ENCODE results near the gene ADA.

The ADA gene

GRCh38 chr20:44596876-44597275 lies 54.6 kb downstream of the ADA start:
- no peak overlapping the region for H2AFZ ChIP-seq (ENCODE audit: low read depth, low read length)
- H3K4me1 ChIP-seq (ENCODE audit: insufficient read depth, low read length): peaks cover 29% of the 10 kb centered on the region
- no peak overlapping the region for H3K4me3 ChIP-seq (ENCODE audit: low read depth in 1 of 2, low read length in 2 of 2)
- ATAC-seq (ENCODE audit: insufficient read depth, low read depth) (no peak), DNase-seq (no peak)
- H3K9ac ChIP-seq (ENCODE audit: low read depth, low read length): no peak overlapping the region
- TF ChIP-seq CTCF (IDR thresholded peaks at IDR 0.05; ENCODE audit: borderline replicate concordance, extremely low read depth, low read length, poor library complexity, severe bottlenecking) (no peak), EZH2 (IDR thresholded peaks at IDR 0.05; ENCODE audit: borderline replicate concordance, low read depth, low read length, severe bottlenecking) (no peak)
- H3K79me2 ChIP-seq (ENCODE audit: insufficient read depth, low read length): no peaks in the 10 kb centered on the region
- no peaks in the 10 kb centered on the region for H4K20me1 ChIP-seq (ENCODE audit: insufficient read depth, low read length)
- H3K9me3 ChIP-seq (ENCODE audit: insufficient read depth, low read length, severe bottlenecking): no peaks in the 10 kb centered on the region
- H3K36me3 ChIP-seq (ENCODE audit: insufficient read depth, low read length): no peaks in the 10 kb centered on the region
- no peak overlapping the region for H3K27ac ChIP-seq (ENCODE audit: low read length)
- no peak overlapping the region for H3K4me2 ChIP-seq (ENCODE audit: insufficient read depth, low read length)
- no peaks in the 10 kb centered on the region for H3K27me3 ChIP-seq (ENCODE audit: insufficient read depth, low read length, poor library complexity)

- peaks cover 20% of the 10 kb centered on the region for H3K4me1 ChIP-seq (ENCODE audit: insufficient read depth, low read length)
These were observed 55.5 kb downstream of the ADA start for GRCh38 chr20:44596010-44596409.

GRCh38 chr20:44594730-44595129 lies 56.8 kb downstream of the ADA start:
- peaks cover 16% of the 10 kb centered on the region for H3K4me1 ChIP-seq (ENCODE audit: insufficient read depth, low read length)
- ATAC-seq (ENCODE audit: insufficient read depth, low read depth): no peak

More at GRCh38 chr20:44596010-44596409, 55.5 kb downstream of the ADA start:
- Histone ChIP-seq H3K9me3 (ENCODE audit: insufficient read depth, low read length, severe bottlenecking) (no peaks in the 10 kb centered on the region), H3K36me3 (ENCODE audit: insufficient read depth, low read length) (no peaks in the 10 kb centered on the region), H3K4me2 (ENCODE audit: insufficient read depth, low read length) (no peak overlapping the region), H3K4me3 (ENCODE audit: low read depth in 1 of 2, low read length in 2 of 2) (no peak overlapping the region), H4K20me1 (ENCODE audit: insufficient read depth, low read length) (no peaks in the 10 kb centered on the region), H3K27me3 (ENCODE audit: insufficient read depth, low read length, poor library complexity) (no peaks in the 10 kb centered on the region), H2AFZ (ENCODE audit: low read depth, low read length) (no peak overlapping the region), H3K9ac (ENCODE audit: low read depth, low read length) (no peak overlapping the region), H3K79me2 (ENCODE audit: insufficient read depth, low read length) (no peaks in the 10 kb centered on the region), H3K27ac (ENCODE audit: low read length) (no peak overlapping the region)
- DNase-seq (no peak), ATAC-seq (ENCODE audit: insufficient read depth, low read depth) (no peak)
- no peak for TF ChIP-seq EZH2 (IDR thresholded peaks at IDR 0.05; ENCODE audit: borderline replicate concordance, low read depth, low read length, severe bottlenecking)
- no peak for TF ChIP-seq CTCF (IDR thresholded peaks at IDR 0.05; ENCODE audit: borderline replicate concordance, extremely low read depth, low read length, poor library complexity, severe bottlenecking)

More at GRCh38 chr20:44594730-44595129, 56.8 kb downstream of the ADA start:
- DNase-seq: no peak
- Histone ChIP-seq H3K36me3 (ENCODE audit: insufficient read depth, low read length) (no peaks in the 10 kb centered on the region), H3K27ac (ENCODE audit: low read length) (no peak overlapping the region), H3K9me3 (ENCODE audit: insufficient read depth, low read length, severe bottlenecking) (no peaks in the 10 kb centered on the region), H3K4me3 (ENCODE audit: low read depth in 1 of 2, low read length in 2 of 2) (no peak overlapping the region), H3K9ac (ENCODE audit: low read depth, low read length) (no peak overlapping the region), H3K79me2 (ENCODE audit: insufficient read depth, low read length) (no peaks in the 10 kb centered on the region), H3K4me2 (ENCODE audit: insufficient read depth, low read length) (no peak overlapping the region), H3K27me3 (ENCODE audit: insufficient read depth, low read length, poor library complexity) (peaks cover 1% of the 10 kb centered on the region), H2AFZ (ENCODE audit: low read depth, low read length) (no peak overlapping the region), H4K20me1 (ENCODE audit: insufficient read depth, low read length) (no peaks in the 10 kb centered on the region)
- TF ChIP-seq CTCF (IDR thresholded peaks at IDR 0.05; ENCODE audit: borderline replicate concordance, extremely low read depth, low read length, poor library complexity, severe bottlenecking): no peak
